Measurements from ENCODE around the gene TSEN34. TPM values are rescaled to one million over a fixed set of nuclear protein-coding genes. Genes with fewer than 3 reads are reported as not detected.

The TSEN34 gene
- total RNA-seq = 27.7 TPM

- DNase-seq (ENCODE audit: low spot score) = no peak
Observed at GRCh38 chr19:54191011-54191810, at the start of gene TSEN34. TSEN34 (plus strand) TSS chr19:54191308; CDS start chr19:54191365, 57 bp downstream.

- no peak for DNase-seq (ENCODE audit: low spot score)
Observed at GRCh38 chr19:54141356-54141755, 49.8 kb upstream of the TSEN34 start.

GRCh38 chr19:54142166-54142780 lies 48.8 kb upstream of the TSEN34 start:
- DNase-seq (ENCODE audit: low spot score) = no peak

- no peak for DNase-seq (ENCODE audit: low spot score)
Observed at GRCh38 chr19:54145541-54146158, 45.5 kb upstream of the TSEN34 start.

GRCh38 chr19:54147676-54148075 lies 43.4 kb upstream of the TSEN34 start:
- DNase-seq (ENCODE audit: low spot score) = no peak

GRCh38 chr19:54148158-54148557 lies 43.0 kb upstream of the TSEN34 start:
- no peak for DNase-seq (ENCODE audit: low spot score)

- DNase-seq (ENCODE audit: low spot score) = no peak
Observed at GRCh38 chr19:54149021-54149812, 41.9 kb upstream of the TSEN34 start.

- no peak for DNase-seq (ENCODE audit: low spot score)
Observed at GRCh38 chr19:54151362-54152035, 39.6 kb upstream of the TSEN34 start.

- DNase-seq (ENCODE audit: low spot score) = no peak
Observed at GRCh38 chr19:54152267-54152666, 38.8 kb upstream of the TSEN34 start.

- DNase-seq (ENCODE audit: low spot score) = no peak
Observed at GRCh38 chr19:54152878-54153524, 38.1 kb upstream of the TSEN34 start.

GRCh38 chr19:54153731-54154326 lies 37.3 kb upstream of the TSEN34 start:
- DNase-seq (ENCODE audit: low spot score) = no peak

- no peak for DNase-seq (ENCODE audit: low spot score)
Observed at GRCh38 chr19:54154603-54155345, 36.3 kb upstream of the TSEN34 start.

- no peak for DNase-seq (ENCODE audit: low spot score)
Observed at GRCh38 chr19:54155694-54156093, 35.4 kb upstream of the TSEN34 start.

GRCh38 chr19:54156490-54156889 lies 34.6 kb upstream of the TSEN34 start:
- DNase-seq (ENCODE audit: low spot score) = no peak

GRCh38 chr19:54156953-54157352 lies 34.2 kb upstream of the TSEN34 start:
- no peak for DNase-seq (ENCODE audit: low spot score)

GRCh38 chr19:54158812-54159351 lies 32.2 kb upstream of the TSEN34 start:
- no peak for DNase-seq (ENCODE audit: low spot score)

- DNase-seq (ENCODE audit: low spot score) = peak; percentile 100
Observed at GRCh38 chr19:54159352-54160181, 31.5 kb upstream of the TSEN34 start, which contains the start of gene LENG1. LENG1 (minus strand) TSS chr19:54159721; CDS start chr19:54159695, 26 bp downstream.

GRCh38 chr19:54160182-54160811 lies 30.8 kb upstream of the TSEN34 start:
- no peak for DNase-seq (ENCODE audit: low spot score)

Measured in ureter (tissue), 1 donor.